ENCODE data around the gene LIX1. TPM values are rescaled to one million over a fixed set of nuclear protein-coding genes. Genes with fewer than 3 reads are reported as not detected.

The LIX1 gene
- total RNA-seq, 1 experiment from 2014 or later: not detected

DNA sequence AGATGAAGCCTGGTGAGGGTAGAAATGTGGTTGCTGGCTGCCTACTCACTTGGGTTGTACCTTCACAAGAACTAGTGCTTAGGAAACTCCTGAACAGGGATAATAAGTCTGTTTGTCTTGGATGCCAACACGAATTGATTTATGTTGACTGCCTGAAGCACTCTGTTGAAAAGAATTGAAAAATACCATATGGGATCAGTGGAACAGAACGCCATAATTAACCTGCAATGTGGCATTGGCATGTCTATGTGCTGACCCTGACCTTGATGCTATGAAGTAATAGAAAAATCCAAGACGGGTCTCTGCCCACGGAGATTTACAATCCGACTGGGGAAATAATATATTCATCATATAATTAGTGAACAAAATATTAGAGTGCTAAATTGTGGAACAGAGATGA is 10.5 kb downstream of the LIX1 start:
- intact Hi-C loops (cut with micrococcal nuclease; ENCODE audit: unreplicated experiment): no loop called here
- Mint-ChIP-seq H3K27ac (ENCODE audit: unreplicated experiment) (no peak overlapping the region), H3K36me3 (ENCODE audit: insufficient read depth, unreplicated experiment) (no peaks in the 10 kb centered on the region), H3K9me3 (ENCODE audit: low read depth, unreplicated experiment) (no peaks in the 10 kb centered on the region), H3K4me1 (ENCODE audit: low read depth, unreplicated experiment) (no peaks in the 10 kb centered on the region), H3K27me3 (ENCODE audit: unreplicated experiment) (peaks cover 39% of the 10 kb centered on the region), H3K4me3 (ENCODE audit: low read depth, unreplicated experiment) (no peak overlapping the region)
- TF ChIP-seq, protein P1, sequence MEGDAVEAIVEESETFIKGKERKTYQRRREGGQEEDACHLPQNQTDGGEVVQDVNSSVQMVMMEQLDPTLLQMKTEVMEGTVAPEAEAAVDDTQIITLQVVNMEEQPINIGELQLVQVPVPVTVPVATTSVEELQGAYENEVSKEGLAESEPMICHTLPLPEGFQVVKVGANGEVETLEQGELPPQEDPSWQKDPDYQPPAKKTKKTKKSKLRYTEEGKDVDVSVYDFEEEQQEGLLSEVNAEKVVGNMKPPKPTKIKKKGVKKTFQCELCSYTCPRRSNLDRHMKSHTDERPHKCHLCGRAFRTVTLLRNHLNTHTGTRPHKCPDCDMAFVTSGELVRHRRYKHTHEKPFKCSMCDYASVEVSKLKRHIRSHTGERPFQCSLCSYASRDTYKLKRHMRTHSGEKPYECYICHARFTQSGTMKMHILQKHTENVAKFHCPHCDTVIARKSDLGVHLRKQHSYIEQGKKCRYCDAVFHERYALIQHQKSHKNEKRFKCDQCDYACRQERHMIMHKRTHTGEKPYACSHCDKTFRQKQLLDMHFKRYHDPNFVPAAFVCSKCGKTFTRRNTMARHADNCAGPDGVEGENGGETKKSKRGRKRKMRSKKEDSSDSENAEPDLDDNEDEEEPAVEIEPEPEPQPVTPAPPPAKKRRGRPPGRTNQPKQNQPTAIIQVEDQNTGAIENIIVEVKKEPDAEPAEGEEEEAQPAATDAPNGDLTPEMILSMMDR (IDR thresholded peaks at IDR 0.05; ENCODE audit: unreplicated experiment): no peak
- DNase-seq: no peak
- no TSS peak for BruUV-seq (replicated peaks)
- CTCF ChIA-PET: no interaction called here

DNA sequence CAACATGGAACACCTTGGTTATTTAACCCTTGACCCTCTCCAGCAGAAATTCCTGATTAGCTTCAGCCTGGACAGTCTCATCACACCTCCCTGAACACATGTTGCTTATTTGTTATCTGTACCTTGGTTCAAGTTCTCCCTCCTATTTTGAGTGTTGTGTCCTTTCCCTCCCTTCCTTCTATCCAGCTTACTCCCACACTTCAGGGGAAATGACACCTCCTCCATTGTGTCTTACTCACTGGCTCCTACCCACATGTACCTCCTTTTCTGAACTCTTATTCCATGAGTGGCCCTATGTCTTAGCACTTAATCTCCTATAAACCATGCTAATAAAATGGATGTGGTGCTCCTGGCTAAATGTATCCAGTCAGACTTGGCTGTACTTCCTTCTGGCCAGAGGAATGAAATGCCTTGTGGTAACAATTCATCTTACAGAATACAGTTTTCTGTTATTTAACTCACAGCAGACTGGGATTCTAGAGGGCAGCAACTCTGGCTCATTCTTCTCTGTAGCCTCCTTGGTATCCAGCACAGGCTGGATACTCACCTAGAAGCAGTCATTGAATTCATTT is 11.2 kb downstream of the LIX1 start:
- Mint-ChIP-seq H3K9me3 (ENCODE audit: low read depth, unreplicated experiment) (no peaks in the 10 kb centered on the region), H3K4me3 (ENCODE audit: low read depth, unreplicated experiment) (no peak overlapping the region), H3K27ac (ENCODE audit: unreplicated experiment) (no peak overlapping the region), H3K27me3 (ENCODE audit: unreplicated experiment) (peaks cover 39% of the 10 kb centered on the region), H3K36me3 (ENCODE audit: insufficient read depth, unreplicated experiment) (no peaks in the 10 kb centered on the region), H3K4me1 (ENCODE audit: low read depth, unreplicated experiment) (no peaks in the 10 kb centered on the region)
- CTCF ChIA-PET: no interaction called here
- TF ChIP-seq, protein P1 (IDR thresholded peaks at IDR 0.05; ENCODE audit: unreplicated experiment): no peak
- no TSS peak for BruUV-seq (replicated peaks)
- DNase-seq: no peak
- intact Hi-C loops (cut with micrococcal nuclease; ENCODE audit: unreplicated experiment): no loop called here

DNA sequence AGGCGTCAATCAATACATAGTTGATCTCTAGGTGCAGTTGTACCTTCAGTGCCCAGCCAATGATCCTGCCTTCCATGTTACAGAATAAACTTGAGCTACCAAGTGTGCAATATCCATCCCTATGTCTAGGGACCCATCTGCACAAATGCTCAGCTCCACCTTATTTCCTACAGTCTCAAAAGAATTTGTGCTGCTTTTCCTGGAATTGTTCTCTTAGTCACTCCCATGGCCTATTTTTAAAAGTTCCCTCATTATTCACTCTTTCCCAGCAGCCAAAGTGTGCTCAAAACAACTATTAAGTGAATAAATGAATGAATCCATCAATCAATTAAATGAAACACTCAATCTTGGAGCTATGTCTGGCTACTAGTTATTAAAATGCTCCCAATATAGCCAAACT is 14.7 kb downstream of the LIX1 start:
- DNase-seq: no peak
- Mint-ChIP-seq H3K4me3 (ENCODE audit: low read depth, unreplicated experiment) (no peak overlapping the region), H3K27me3 (ENCODE audit: unreplicated experiment) (peaks cover 39% of the 10 kb centered on the region), H3K9me3 (ENCODE audit: low read depth, unreplicated experiment) (no peaks in the 10 kb centered on the region), H3K36me3 (ENCODE audit: insufficient read depth, unreplicated experiment) (no peaks in the 10 kb centered on the region), H3K4me1 (ENCODE audit: low read depth, unreplicated experiment) (no peaks in the 10 kb centered on the region), H3K27ac (ENCODE audit: unreplicated experiment) (no peak overlapping the region)
- no TSS peak for BruUV-seq (replicated peaks)
- intact Hi-C loops (cut with micrococcal nuclease; ENCODE audit: unreplicated experiment): no loop called here
- TF ChIP-seq, protein P1 (IDR thresholded peaks at IDR 0.05; ENCODE audit: unreplicated experiment): no peak
- CTCF ChIA-PET: no interaction called here

DNA sequence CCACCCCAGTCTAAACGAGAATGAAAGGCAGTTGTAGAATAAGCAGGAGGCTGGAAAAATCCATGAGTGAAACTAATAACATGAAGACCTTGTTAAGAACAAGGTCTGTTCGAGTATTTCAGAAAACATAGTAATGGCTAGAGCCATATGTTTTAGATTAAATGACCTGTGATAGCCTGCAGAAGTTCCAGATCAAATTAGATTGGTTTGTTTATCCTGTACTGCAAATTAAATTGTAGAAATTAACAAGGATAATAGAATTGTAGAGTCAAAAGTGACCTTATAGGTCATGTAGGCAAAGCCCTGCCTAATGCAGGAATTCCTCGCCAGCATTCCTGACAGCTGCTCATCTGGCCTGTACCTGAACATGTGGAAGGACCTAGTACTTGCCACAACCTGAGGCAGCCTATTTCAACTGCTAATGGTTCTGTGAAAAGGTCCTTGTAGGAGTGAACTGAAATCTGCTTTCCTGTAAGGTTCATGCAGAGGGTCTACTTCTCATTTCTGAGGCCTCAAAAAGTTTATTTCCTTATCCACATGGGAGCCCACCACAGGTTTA is 17.2 kb downstream of the LIX1 start:
- no TSS peak for BruUV-seq (replicated peaks)
- no peaks in the 10 kb centered on the region for H3K4me1 Mint-ChIP-seq (ENCODE audit: low read depth, unreplicated experiment)
- TF ChIP-seq, protein P1 (IDR thresholded peaks at IDR 0.05; ENCODE audit: unreplicated experiment): no peak
- H3K36me3 Mint-ChIP-seq (ENCODE audit: insufficient read depth, unreplicated experiment): no peaks in the 10 kb centered on the region
- no peaks in the 10 kb centered on the region for H3K9me3 Mint-ChIP-seq (ENCODE audit: low read depth, unreplicated experiment)
- peaks cover 22% of the 10 kb centered on the region for H3K27me3 Mint-ChIP-seq (ENCODE audit: unreplicated experiment)
- no peak overlapping the region for H3K4me3 Mint-ChIP-seq (ENCODE audit: low read depth, unreplicated experiment)
- intact Hi-C loops (cut with micrococcal nuclease; ENCODE audit: unreplicated experiment): no loop called here
- H3K27ac Mint-ChIP-seq (ENCODE audit: unreplicated experiment): no peak overlapping the region
- DNase-seq: no peak
- CTCF ChIA-PET: no interaction called here
